Activated CD8-positive, alpha-beta T cell treated with anti-CD3 and anti-CD28 coated beads for 36 hours (primary cell): ENCODE data around the gene FCRL3. TPM values are rescaled to one million over a fixed set of nuclear protein-coding genes. Genes with fewer than 3 reads are reported as not detected.
A peak's percentile ranks its signal among the peaks of the same experiment; 100 is the strongest.

Experiments used
- ATAC-seq: fragments of 200-7000 bp; cut with Tn5 transposase; one replicate; pipeline ENCODE4 v1.10.0; 2021; ENCODE audit warnings: mild to moderate bottlenecking, moderate library complexity
- CTCF ChIA-PET: fragments of 350-600 bp; sonication (Branson Sonifier 250); formaldehyde crosslinking; loops from one replicate; lab custom pipeline; 2021; ENCODE audit warnings: antibody characterized with exemption; lab: Charles Lee
- POLR2A ChIA-PET: fragments of 350-600 bp; sonication (Branson Sonifier 250); formaldehyde crosslinking; loops from one replicate; lab custom pipeline; 2021; ENCODE audit warnings: antibody characterized with exemption; lab: Charles Lee
- DNase-seq: peaks from one replicate; pipeline ENCODE4 v3.0.0-alpha.2; 2020
- H3K27ac Mint-ChIP-seq: one replicate; pipeline ENCODE4 v1.8.0; 2021; ENCODE audit warnings: mild to moderate bottlenecking, mixed read lengths
- H3K27me3 Mint-ChIP-seq: one replicate; pipeline ENCODE4 v1.8.0; 2021; ENCODE audit warnings: mixed read lengths
- H3K36me3 Mint-ChIP-seq: one replicate; pipeline ENCODE4 v1.8.0; 2021; ENCODE audit warnings: low read depth, mixed read lengths
- H3K4me1 Mint-ChIP-seq: one replicate; pipeline ENCODE4 v1.8.0; 2021; ENCODE audit warnings: low read depth, mixed read lengths
- H3K4me3 Mint-ChIP-seq: one replicate; pipeline ENCODE4 v1.8.0; 2021; ENCODE audit warnings: mild to moderate bottlenecking, moderate library complexity, mixed read lengths
- H3K9me3 Mint-ChIP-seq: one replicate; pipeline ENCODE4 v1.8.0; 2021; ENCODE audit warnings: mixed read lengths
- intact Hi-C: fragments of 100-400 bp; cut with micrococcal nuclease; formaldehyde crosslinking; loops from one replicate; pipeline ENCODE4 v1.10.0; 2022
- total RNA-seq, 2 experiments: library from RNA; stranded (reverse); gene quantifications; one replicate each; pipeline ENCODE4 v1.2.3, GENCODE V29; 2021
- TF ChIP-seq, protein P1 (sequence below): fragments of 200-600 bp; IDR thresholded peaks from one replicate; pipeline ENCODE4 v1.8.0; 2022; ENCODE audit warnings: antibody characterized with exemption, mild to moderate bottlenecking

FCRL3 gene
- total RNA-seq, 2 experiments from 2014 or later = 5.7 to 6.4 TPM

GRCh38 chr1:157700305-157700704 lies 264 bp downstream of the FCRL3 start:
- peaks cover 4% of the 10 kb centered on the region for H3K4me1 Mint-ChIP-seq
- H3K27ac Mint-ChIP-seq = peak overlapping the region; percentile 78
- CTCF ChIA-PET = interaction anchor here (1.1 kb wide), 1 partner anchor 9 kb away, joined by 3 read pairs; no protein-coding TSS in a partner anchor
- no peaks in the 10 kb centered on the region for H3K36me3 Mint-ChIP-seq
- POLR2A ChIA-PET = no interaction called here
- H3K4me3 Mint-ChIP-seq = peak overlapping the region; percentile 54
- intact Hi-C loops = no loop called here
- no peaks in the 10 kb centered on the region for H3K9me3 Mint-ChIP-seq
- TF ChIP-seq, protein P1, sequence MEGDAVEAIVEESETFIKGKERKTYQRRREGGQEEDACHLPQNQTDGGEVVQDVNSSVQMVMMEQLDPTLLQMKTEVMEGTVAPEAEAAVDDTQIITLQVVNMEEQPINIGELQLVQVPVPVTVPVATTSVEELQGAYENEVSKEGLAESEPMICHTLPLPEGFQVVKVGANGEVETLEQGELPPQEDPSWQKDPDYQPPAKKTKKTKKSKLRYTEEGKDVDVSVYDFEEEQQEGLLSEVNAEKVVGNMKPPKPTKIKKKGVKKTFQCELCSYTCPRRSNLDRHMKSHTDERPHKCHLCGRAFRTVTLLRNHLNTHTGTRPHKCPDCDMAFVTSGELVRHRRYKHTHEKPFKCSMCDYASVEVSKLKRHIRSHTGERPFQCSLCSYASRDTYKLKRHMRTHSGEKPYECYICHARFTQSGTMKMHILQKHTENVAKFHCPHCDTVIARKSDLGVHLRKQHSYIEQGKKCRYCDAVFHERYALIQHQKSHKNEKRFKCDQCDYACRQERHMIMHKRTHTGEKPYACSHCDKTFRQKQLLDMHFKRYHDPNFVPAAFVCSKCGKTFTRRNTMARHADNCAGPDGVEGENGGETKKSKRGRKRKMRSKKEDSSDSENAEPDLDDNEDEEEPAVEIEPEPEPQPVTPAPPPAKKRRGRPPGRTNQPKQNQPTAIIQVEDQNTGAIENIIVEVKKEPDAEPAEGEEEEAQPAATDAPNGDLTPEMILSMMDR = no peak
- H3K27me3 Mint-ChIP-seq = peaks cover 1% of the 10 kb centered on the region
- ATAC-seq (no peak), DNase-seq (no peak)

DNA sequence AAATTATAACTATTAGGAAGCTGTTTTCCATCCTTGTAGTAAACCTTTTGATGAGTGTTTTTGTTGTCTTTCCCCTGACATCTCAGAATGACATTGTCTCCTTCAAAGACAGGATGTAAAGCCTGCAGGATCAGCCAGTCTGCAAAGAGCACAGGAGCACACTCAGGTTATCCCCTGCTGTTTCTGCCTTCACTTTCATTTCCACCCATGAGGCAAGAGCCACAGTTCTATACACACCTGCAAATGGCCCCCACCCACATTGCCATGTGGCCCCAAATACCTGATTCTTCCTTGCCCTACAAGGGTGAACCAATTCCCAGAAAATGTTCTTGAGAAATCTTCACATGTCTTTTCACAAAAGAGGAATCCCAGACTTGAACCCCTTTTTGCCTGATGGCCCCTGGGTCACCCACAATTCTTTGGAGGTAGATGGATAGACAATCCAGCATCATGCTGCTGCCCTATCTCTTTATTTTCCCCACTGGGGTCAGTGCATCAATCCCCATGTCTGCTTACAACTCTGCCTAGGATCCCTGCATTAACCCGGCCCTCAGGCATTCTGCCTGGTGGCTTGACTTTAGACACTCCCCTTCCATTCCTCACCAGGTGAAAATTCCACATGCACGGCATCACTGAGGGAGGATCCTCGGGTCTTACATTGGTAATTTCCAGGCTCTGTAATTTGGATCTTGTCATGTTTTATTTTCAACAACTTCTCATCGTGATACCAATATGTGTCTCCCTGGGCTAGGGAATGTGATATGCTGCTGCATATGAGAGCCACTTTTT lies 2.6 kb downstream of the FCRL3 start:
- intact Hi-C loops = loop anchor here (10.0 kb wide), 1 partner anchor 113 kb away; no protein-coding TSS in a partner anchor
- TF ChIP-seq, protein P1 = no peak
- Mint-ChIP-seq H3K27ac (peak overlapping the region; percentile 81), H3K9me3 (no peaks in the 10 kb centered on the region), H3K4me1 (no peaks in the 10 kb centered on the region), H3K36me3 (no peaks in the 10 kb centered on the region), H3K27me3 (peaks cover 1% of the 10 kb centered on the region), H3K4me3 (peak overlapping the region; percentile 33)
- POLR2A ChIA-PET = no interaction called here
- ATAC-seq (no peak), DNase-seq (no peak)
- CTCF ChIA-PET = no interaction called here

DNA sequence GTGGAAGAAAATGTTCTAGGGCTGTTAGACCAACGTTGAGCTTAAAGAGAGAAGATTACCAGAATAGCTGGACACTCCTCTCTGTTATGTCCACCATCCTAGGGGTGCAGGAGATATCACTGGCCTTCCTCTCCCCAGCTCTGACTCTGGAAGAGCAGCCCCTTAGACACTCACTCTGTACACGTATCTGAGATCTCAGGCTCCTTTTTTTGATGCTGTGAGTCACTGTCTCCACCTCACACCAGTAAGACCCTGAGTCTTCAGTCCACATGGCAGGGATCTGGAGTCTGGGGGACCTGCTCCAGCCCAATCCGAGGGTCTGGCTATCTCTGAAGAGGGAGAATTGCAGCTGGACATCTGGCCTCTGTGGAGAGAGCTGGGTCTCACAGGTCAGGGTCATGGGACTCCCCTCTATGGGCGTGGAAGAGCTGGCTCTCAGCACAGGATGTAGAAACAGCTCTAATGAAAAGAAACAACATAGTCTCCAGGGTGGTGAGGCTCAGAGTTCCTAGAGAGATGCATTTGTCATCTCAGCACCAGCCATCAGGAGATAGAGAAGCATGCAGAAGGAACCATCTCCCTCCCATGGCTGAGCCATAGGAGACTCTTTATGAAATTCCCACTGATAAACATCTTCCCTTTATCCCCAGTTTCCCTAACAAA lies 3.5 kb downstream of the FCRL3 start:
- Mint-ChIP-seq H3K27me3 (peaks cover 1% of the 10 kb centered on the region), H3K4me1 (no peaks in the 10 kb centered on the region), H3K4me3 (peak overlapping the region; percentile 33), H3K27ac (peak overlapping the region; percentile 81), H3K36me3 (no peaks in the 10 kb centered on the region), H3K9me3 (no peaks in the 10 kb centered on the region)
- ChIA-PET POLR2A (no interaction called here), CTCF (no interaction called here)
- DNase-seq (no peak), ATAC-seq (peak; percentile 43)
- intact Hi-C loops = loop anchor here (10.0 kb wide), 1 partner anchor 112 kb away; no protein-coding TSS in a partner anchor
- TF ChIP-seq, protein P1 = no peak

- H3K27me3 Mint-ChIP-seq = peaks cover 1% of the 10 kb centered on the region
- no peak for ATAC-seq
- no peak for DNase-seq
- POLR2A ChIA-PET = no interaction called here
- H3K4me1 Mint-ChIP-seq = no peaks in the 10 kb centered on the region
- H3K36me3 Mint-ChIP-seq = no peaks in the 10 kb centered on the region
- intact Hi-C loops = loop anchor here (10.0 kb wide), 1 partner anchor 111 kb away; no protein-coding TSS in a partner anchor
- TF ChIP-seq, protein P1 = no peak
- H3K4me3 Mint-ChIP-seq = no peak overlapping the region
- no peaks in the 10 kb centered on the region for H3K9me3 Mint-ChIP-seq
- CTCF ChIA-PET = no interaction called here
- H3K27ac Mint-ChIP-seq = peak overlapping the region; percentile 70
These were observed 5.2 kb downstream of the FCRL3 start for GRCh38 chr1:157695417-157695816.
